ENCODE measurements around the gene LCA5.
"Not testable (repeated sequence)": the region's sequence is repeated elsewhere in the genome, so short reads cannot be mapped to it uniquely, and the experiment has no call there.

The LCA5 gene

DNA sequence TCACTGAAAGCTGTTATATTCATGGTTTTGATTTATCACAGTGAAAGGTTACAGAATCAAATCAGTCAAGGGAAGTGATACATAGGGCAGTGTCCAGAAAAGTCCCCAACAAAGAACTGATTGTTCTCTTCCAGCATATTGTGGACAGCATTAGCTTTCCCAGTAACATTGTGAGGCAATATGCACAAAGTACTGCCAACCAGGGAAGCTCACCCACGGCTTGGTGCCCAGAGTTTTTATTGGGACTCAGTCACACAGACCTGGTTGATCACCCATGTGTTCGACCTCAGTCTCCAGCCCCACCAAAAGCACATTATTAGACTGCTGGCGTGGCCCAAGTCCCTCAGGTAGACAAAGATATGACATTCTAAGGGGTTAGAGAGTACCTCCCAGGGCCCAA lies 76.0 kb downstream of the LCA5 start:
- Histone ChIP-seq H3K4me1 (ENCODE audit: control insufficient read depth, insufficient read depth, low read length) (peaks cover 8% of the 10 kb centered on the region), H3K9ac (ENCODE audit: low read depth, low read length) (no peak overlapping the region), H3K36me3 (ENCODE audit: control insufficient read depth, insufficient read depth, low read length) (no peaks in the 10 kb centered on the region), H3K9me3 (ENCODE audit: control insufficient read depth, insufficient read depth, low read length) (no peaks in the 10 kb centered on the region), H3K27me3 (ENCODE audit: control insufficient read depth, insufficient read depth, low read length) (no peaks in the 10 kb centered on the region), H3K4me3 (ENCODE audit: low read depth, low read length) (no peak overlapping the region)

DNA sequence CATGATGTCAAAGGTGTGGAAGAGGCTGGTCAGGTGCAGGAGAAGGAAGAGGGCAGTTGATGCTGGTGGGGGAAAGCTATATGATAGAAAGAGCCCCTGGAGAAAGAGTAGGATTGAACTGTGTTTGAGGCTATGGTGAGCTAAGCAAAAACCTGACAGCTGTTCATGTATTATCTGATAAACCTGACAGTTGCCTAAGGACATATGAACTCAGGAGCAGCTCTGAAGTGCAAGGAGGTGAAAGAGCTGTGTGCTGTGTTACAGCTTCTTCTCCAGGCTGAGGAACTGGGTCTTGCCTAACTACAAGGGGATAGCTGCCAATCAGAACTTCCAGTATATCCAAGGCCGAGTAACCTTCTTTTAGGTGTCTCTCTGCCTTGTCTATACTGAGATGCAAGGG lies 81.8 kb downstream of the LCA5 start:
- H3K4me3 ChIP-seq (ENCODE audit: low read depth, low read length), result no peak overlapping the region
- H3K9ac ChIP-seq (ENCODE audit: low read depth, low read length), result no peak overlapping the region
- no peaks in the 10 kb centered on the region for H3K27me3 ChIP-seq (ENCODE audit: control insufficient read depth, insufficient read depth, low read length)
- H3K36me3 ChIP-seq (ENCODE audit: control insufficient read depth, insufficient read depth, low read length), result no peaks in the 10 kb centered on the region
- no peaks in the 10 kb centered on the region for H3K4me1 ChIP-seq (ENCODE audit: control insufficient read depth, insufficient read depth, low read length)
- no peaks in the 10 kb centered on the region for H3K9me3 ChIP-seq (ENCODE audit: control insufficient read depth, insufficient read depth, low read length)

DNA sequence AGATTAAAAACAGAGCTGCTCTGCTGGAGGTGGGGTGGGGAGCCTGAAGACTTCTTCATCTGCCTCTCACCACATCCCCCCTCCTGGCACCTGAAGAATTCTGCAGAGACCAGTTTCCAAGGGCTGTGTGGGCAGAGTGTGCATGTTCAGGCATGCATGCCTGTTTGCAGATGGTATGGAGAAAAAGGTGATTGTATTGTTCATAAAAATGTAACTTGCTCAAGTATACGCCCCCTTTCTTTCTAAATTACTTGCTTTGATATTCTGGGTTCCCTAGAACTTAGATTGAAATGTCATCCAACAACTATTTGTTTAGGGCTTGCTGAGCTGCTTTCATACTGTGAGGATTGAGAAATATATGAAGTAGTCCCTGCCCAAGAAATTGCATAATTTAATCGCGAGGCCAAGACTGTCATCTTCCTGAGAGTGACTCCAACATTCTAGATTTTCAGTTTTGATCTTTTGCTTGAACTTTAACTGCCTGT lies 83.6 kb downstream of the LCA5 start:
- H3K9ac ChIP-seq (ENCODE audit: low read depth, low read length), result no peak overlapping the region
- H3K9me3 ChIP-seq (ENCODE audit: control insufficient read depth, insufficient read depth, low read length), result no peaks in the 10 kb centered on the region
- H3K4me3 ChIP-seq (ENCODE audit: low read depth, low read length), result no peak overlapping the region
- no peaks in the 10 kb centered on the region for H3K27me3 ChIP-seq (ENCODE audit: control insufficient read depth, insufficient read depth, low read length)
- no peaks in the 10 kb centered on the region for H3K36me3 ChIP-seq (ENCODE audit: control insufficient read depth, insufficient read depth, low read length)
- no peaks in the 10 kb centered on the region for H3K4me1 ChIP-seq (ENCODE audit: control insufficient read depth, insufficient read depth, low read length)

DNA sequence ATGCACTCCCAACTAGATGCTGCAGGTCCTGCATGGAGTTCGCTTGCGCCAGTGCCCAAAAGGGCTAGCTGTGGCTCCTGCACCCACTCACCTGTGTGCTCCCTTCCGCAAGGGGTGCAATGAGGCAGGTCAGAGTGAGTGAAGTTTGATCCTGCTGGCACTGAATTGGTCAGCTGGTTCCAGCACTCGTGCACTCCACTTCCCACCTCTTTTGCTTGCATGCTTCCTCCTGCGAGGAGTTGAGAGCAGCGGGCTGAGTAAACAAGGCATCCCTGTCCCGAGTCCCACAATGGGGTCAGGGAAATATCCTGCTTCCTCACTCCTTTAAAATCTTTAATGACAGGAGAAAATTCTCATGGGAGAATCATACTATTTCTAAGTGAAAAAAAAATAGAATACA lies 86.2 kb downstream of the LCA5 start:
- Histone ChIP-seq H3K4me3 (ENCODE audit: low read depth, low read length) (no peak overlapping the region), H3K9me3 (ENCODE audit: control insufficient read depth, insufficient read depth, low read length) (no peaks in the 10 kb centered on the region), H3K27me3 (ENCODE audit: control insufficient read depth, insufficient read depth, low read length) (no peaks in the 10 kb centered on the region), H3K4me1 (ENCODE audit: control insufficient read depth, insufficient read depth, low read length) (no peaks in the 10 kb centered on the region), H3K36me3 (ENCODE audit: control insufficient read depth, insufficient read depth, low read length) (no peaks in the 10 kb centered on the region), H3K9ac (ENCODE audit: low read depth, low read length) (no peak overlapping the region)

DNA sequence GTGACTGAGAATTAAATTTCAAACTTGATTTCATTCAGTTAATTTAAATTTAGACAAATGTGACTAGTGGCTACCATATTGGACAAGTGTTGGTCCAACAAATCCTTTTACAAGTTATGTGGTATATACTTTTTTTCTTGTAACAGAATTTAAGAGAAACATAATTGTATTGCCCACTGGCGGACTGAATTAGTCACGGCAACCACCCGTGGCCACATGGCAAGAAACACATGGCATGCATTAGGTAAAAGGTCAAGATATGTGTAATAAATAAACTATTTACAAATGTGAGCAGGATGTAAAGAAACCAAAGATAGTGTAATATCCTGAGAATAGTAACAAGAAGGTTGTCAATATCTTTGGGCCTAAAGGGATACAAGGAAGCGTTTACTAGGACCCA lies 91.2 kb downstream of the LCA5 start:
- Histone ChIP-seq H3K4me3 (ENCODE audit: low read depth, low read length) (no peak overlapping the region), H3K27me3 (ENCODE audit: control insufficient read depth, insufficient read depth, low read length) (no peaks in the 10 kb centered on the region), H3K36me3 (ENCODE audit: control insufficient read depth, insufficient read depth, low read length) (no peaks in the 10 kb centered on the region), H3K4me1 (ENCODE audit: control insufficient read depth, insufficient read depth, low read length) (no peaks in the 10 kb centered on the region), H3K9ac (ENCODE audit: low read depth, low read length) (no peak overlapping the region), H3K9me3 (ENCODE audit: control insufficient read depth, insufficient read depth, low read length) (peaks cover 4% of the 10 kb centered on the region)

DNA sequence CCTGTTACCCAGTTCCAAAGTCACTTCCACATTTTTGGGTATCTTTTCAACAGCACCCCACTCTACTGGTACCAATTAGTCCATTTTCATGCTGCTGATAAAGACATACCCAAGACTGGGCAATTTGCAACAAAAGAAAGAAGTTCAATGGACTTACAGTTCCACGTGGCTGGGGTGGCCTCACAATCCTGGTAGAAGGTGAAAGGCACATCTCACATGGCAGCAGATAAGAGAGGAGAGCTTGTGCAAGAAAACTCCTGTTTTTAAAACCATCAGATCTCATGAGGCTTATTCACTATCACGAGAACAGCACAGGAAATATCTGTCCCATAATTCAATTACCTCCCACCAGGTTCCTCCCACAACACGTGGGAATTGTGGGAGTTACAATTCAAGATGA lies 93.4 kb downstream of the LCA5 start:
- not testable (repeated sequence) for H3K9me3 ChIP-seq (ENCODE audit: control insufficient read depth, insufficient read depth, low read length); H3K4me1 ChIP-seq (ENCODE audit: control insufficient read depth, insufficient read depth, low read length)

DNA sequence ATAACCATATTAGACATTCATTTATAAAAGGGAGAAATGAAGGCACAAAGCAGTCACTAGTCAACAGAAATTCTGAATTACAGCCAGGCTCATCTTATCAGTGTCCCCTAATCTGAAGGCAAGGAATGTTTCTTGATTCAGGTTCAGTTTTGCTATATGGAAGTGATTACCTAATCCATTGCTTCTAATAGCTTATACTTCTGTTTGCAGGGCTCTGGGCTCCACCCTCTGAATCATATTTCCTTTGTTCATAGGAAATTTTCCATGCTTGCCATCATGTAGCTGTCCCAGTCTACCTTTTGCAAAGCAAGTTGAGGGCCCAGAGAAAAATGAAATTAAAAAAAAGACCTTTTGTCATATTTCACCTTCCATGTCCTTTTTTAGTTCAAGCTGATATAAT lies 96.0 kb downstream of the LCA5 start:
- Histone ChIP-seq H3K4me1 (ENCODE audit: control insufficient read depth, insufficient read depth, low read length) (no peaks in the 10 kb centered on the region), H3K4me3 (ENCODE audit: low read depth, low read length) (no peak overlapping the region), H3K27me3 (ENCODE audit: control insufficient read depth, insufficient read depth, low read length) (no peaks in the 10 kb centered on the region), H3K9me3 (ENCODE audit: control insufficient read depth, insufficient read depth, low read length) (peaks cover 4% of the 10 kb centered on the region), H3K9ac (ENCODE audit: low read depth, low read length) (no peak overlapping the region), H3K36me3 (ENCODE audit: control insufficient read depth, insufficient read depth, low read length) (no peaks in the 10 kb centered on the region)

More for the DNA sequence above, 93.4 kb downstream of the LCA5 start:
- H3K4me3 ChIP-seq (ENCODE audit: low read depth, low read length); H3K36me3 ChIP-seq (ENCODE audit: control insufficient read depth, insufficient read depth, low read length); H3K9ac ChIP-seq (ENCODE audit: low read depth, low read length); H3K27me3 ChIP-seq (ENCODE audit: control insufficient read depth, insufficient read depth, low read length): not testable (repeated sequence)

DNA sequence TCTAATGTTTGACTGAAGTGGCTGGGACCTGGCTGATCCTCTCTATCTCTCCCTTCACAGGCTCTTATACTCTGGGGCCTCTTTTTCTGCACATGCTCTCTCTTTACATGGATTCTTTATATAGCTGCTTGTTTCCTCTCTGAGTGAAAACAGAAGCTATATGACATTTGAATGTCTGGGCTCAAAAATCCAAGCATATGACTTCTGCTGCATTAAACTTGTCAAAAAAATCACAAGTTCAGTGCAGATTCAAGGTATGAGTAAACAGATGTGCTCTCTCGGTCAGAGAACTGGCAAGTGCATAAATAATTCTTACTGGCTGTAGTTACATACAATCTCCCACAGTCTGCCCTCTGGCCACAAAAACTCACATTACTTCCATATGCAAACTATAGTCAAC lies 96.6 kb downstream of the LCA5 start:
- Histone ChIP-seq H3K9me3 (ENCODE audit: control insufficient read depth, insufficient read depth, low read length) (peaks cover 4% of the 10 kb centered on the region), H3K4me1 (ENCODE audit: control insufficient read depth, insufficient read depth, low read length) (no peaks in the 10 kb centered on the region), H3K4me3 (ENCODE audit: low read depth, low read length) (no peak overlapping the region), H3K36me3 (ENCODE audit: control insufficient read depth, insufficient read depth, low read length) (no peaks in the 10 kb centered on the region), H3K27me3 (ENCODE audit: control insufficient read depth, insufficient read depth, low read length) (no peaks in the 10 kb centered on the region), H3K9ac (ENCODE audit: low read depth, low read length) (no peak overlapping the region)

DNA sequence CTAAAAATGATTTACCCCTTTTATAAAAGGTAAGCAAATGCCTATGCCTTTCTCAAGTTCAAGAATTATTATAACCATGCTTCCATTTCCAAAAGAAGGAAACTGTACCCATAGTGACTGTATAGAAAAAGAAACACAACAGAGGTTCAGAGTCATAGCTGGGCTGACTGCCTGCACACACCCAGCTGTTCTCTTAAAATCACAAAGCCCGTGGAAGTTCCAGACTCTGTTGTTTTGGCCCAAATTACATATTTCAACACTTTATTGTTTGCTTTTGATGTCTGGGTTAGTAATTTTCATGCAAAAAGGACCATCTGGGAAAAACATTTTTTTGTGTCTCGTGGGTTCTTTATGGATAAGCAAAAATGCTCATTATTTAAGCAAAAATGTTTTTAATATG lies 99.2 kb downstream of the LCA5 start:
- no peaks in the 10 kb centered on the region for H3K36me3 ChIP-seq (ENCODE audit: control insufficient read depth, insufficient read depth, low read length)
- H3K9ac ChIP-seq (ENCODE audit: low read depth, low read length), result no peak overlapping the region
- no peak overlapping the region for H3K4me3 ChIP-seq (ENCODE audit: low read depth, low read length)
- H3K4me1 ChIP-seq (ENCODE audit: control insufficient read depth, insufficient read depth, low read length), result no peaks in the 10 kb centered on the region
- H3K27me3 ChIP-seq (ENCODE audit: control insufficient read depth, insufficient read depth, low read length), result no peaks in the 10 kb centered on the region
- peaks cover 4% of the 10 kb centered on the region for H3K9me3 ChIP-seq (ENCODE audit: control insufficient read depth, insufficient read depth, low read length)

DNA sequence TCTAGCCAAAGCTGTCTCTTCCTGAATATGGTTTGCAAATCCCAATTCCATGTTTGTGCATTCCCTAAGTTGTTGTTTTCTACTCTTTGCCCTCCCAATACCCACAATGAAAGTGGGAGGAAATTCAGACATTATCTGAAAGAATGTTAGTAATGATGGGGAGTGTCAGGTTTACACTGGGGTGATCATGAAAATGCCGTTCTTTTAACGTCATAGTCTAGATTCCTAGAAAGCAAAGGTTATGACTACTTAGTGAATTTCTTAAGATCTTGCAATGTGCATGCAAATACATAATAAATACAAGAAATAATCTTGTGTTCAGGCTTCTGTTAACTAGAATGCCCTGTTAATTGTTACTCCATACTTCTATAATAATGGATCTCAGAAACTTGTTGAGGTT lies 101.0 kb downstream of the LCA5 start:
- Histone ChIP-seq H3K27me3 (ENCODE audit: control insufficient read depth, insufficient read depth, low read length) (no peaks in the 10 kb centered on the region), H3K4me1 (ENCODE audit: control insufficient read depth, insufficient read depth, low read length) (no peaks in the 10 kb centered on the region), H3K9me3 (ENCODE audit: control insufficient read depth, insufficient read depth, low read length) (no peaks in the 10 kb centered on the region), H3K36me3 (ENCODE audit: control insufficient read depth, insufficient read depth, low read length) (no peaks in the 10 kb centered on the region), H3K4me3 (ENCODE audit: low read depth, low read length) (no peak overlapping the region), H3K9ac (ENCODE audit: low read depth, low read length) (no peak overlapping the region)

DNA sequence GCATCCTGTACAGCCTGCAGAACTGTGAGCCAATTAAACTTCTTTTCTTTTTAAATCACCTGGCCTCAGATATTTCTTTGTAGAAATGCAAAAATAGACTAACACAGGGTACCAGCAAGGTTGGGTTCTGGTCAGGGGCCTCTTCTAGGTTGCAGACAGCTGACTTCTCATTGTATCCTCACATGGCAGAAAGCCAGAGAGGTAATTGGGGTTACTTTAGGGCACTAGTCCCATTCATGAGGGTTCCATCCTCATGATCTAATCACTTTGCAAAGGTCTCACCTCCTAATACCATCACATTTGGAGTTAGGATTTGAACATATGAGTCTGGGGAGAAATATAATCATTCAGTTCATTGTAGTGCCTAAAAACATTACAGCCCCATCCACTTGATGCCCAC lies 101.5 kb downstream of the LCA5 start:
- Histone ChIP-seq H3K9ac (ENCODE audit: low read depth, low read length) (no peak overlapping the region), H3K36me3 (ENCODE audit: control insufficient read depth, insufficient read depth, low read length) (no peaks in the 10 kb centered on the region), H3K27me3 (ENCODE audit: control insufficient read depth, insufficient read depth, low read length) (no peaks in the 10 kb centered on the region), H3K4me3 (ENCODE audit: low read depth, low read length) (no peak overlapping the region), H3K4me1 (ENCODE audit: control insufficient read depth, insufficient read depth, low read length) (no peaks in the 10 kb centered on the region), H3K9me3 (ENCODE audit: control insufficient read depth, insufficient read depth, low read length) (no peaks in the 10 kb centered on the region)

All from iPS-15b (cell line).